GM21786 (cell line): Measurements from ENCODE around the gene IBA57.
"Not testable (repeated sequence)": the region's sequence is repeated elsewhere in the genome, so short reads cannot be mapped to it uniquely, and the experiment has no call there.

ENCODE experiments used
- ATAC-seq: cut with Tn5 transposase; IDR thresholded peaks from one replicate; pipeline ENCODE4 v1.9.1; 2021; ENCODE audit not compliant: unreplicated experiment

The IBA57 gene

DNA sequence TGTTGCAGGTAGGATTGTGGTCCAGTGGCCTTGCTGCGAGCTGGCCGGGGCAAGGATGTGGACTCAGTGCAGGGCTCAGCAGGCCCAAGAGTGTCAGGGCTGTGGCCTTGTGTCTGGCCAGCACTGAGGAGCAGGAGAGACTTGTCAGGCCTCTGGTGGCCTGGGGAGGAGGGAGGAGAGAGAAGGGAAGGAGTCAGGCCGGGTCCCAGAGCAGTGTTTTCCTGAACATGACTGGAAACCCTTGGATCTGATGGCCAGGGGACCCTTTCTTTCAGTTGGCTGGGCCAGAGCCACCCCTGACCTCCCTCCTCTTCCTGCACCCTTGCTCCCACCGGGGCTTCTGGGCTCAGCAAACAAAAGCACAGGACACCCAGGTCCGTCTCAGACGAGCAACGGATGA, 5.1 kb downstream of the IBA57 start:
- ATAC-seq, result no peak

DNA sequence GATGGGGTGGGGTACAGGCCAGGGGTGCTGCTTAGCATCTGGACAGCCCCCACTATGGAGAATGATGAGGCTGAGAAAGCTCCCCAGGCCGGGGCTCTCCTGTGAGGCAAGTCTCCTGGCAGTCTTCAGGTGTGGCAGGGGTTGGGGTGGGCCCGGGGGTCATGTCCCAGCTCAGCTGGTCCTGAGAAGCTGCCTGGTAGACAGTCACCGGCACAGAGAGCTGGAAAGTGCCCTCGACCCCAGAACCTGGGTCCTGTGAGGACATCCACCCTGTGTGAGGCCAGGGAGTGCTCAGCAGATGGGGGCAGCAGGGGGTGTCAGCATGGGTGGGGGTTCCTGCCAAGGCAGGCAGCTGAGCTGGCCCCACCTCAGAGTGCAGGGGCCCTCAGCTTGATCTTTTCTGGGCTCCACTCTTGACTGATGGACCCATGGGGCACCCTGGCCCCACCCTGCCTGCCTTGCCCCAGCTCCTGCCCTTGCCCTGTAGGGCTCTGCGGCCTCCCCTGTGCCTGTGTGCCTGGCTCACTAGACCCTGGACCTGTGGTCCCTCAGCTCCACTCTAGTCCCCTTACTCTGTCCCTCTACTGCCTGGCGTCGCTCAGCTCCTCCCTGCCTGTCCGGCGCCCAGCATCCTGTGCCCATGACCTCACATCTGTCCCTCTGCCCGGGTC, 5.8 kb downstream of the IBA57 start:
- ATAC-seq, result no peak

DNA sequence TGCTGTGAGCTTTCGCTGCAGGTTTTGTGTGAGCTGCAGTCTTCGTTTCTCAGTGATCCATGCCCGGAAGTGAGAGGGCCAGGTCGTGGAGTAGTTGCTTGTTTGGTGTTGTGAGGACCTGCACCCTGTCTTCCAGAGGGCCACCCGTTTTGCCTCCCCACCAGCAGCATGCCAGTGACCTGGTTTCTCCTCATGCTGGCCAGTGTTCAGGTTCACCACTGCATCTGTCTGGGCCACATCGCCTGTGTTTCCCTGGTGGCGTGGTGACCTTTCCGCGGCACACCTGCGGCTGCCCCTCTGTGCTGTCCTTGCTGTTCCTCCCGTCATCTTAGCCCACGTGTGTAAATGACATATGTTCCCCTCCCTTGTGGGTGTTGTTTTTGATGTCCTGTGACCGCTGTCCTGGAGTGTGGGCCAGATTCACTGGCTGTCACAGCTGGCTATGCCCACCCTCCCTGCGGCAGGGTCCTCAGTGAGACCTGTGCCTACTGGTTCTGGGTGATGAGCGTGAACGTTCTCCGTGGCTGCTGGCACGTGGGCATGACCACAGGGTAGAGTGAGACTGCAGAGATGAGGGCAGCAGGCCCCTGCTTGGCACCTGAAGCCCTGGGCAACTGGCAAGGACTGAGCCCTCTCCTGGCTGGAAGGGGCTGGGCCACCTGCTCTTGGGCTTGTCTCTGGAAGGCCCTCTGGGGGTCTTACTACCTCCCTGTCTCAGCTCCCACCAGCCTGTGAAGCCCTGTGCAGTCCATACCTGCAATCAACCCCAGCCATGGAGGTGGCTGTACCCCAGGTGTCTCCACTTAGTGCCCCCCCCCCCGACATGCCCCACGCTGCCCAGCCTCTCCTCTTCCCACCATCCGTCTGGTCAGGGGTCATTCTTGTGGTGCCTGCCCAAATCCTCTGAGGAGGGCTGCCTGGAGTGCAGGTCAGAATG, 7.3 kb downstream of the IBA57 start:
- ATAC-seq, result no peak

DNA sequence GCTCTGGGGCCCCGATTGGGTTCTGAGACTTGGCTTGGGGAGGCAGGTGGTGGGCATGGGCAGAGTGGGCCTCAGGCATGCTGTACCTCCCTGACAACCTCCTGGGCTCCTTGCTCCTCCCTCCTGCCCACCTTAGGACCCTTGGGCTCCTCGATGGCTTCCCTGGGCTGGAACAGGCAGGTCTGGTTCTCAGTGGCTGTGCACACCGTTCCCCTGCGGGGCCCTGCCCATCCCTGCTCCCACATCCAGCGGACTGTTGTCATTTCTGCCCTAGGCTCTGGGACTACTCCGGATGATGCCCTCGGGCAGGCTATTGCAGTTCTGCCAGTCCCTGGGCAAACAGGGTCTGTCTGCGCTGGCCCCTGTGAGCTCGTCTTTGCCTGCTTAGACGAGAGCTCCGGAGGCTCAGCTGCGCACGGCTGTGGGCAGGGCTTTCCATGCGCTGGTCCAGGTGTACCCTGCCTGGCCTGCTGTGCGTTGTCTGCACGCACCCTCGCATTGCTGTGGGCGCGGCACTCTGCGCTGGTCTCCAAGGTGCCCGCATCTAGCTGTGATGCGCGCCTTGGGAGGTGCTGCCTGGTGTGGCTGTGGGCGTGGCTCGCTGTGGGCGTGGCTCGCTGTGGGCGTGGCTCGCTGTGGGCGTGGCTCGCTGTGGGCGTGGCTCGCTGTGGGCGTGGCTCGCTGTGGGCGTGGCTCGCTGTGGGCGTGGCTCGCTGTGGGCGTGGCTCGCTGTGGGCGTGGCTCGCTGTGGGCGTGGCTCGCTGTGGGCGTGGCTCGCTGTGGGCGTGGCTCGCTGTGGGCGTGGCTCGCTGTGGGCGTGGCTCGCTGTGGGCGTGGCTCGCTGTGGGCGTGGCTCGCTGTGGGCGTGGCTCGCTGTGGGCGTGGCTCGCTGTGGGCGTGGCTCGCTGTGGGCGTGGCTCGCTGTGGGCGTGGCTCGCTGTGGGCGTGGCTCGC, 8.2 kb downstream of the IBA57 start:
- not testable (repeated sequence) for ATAC-seq

DNA sequence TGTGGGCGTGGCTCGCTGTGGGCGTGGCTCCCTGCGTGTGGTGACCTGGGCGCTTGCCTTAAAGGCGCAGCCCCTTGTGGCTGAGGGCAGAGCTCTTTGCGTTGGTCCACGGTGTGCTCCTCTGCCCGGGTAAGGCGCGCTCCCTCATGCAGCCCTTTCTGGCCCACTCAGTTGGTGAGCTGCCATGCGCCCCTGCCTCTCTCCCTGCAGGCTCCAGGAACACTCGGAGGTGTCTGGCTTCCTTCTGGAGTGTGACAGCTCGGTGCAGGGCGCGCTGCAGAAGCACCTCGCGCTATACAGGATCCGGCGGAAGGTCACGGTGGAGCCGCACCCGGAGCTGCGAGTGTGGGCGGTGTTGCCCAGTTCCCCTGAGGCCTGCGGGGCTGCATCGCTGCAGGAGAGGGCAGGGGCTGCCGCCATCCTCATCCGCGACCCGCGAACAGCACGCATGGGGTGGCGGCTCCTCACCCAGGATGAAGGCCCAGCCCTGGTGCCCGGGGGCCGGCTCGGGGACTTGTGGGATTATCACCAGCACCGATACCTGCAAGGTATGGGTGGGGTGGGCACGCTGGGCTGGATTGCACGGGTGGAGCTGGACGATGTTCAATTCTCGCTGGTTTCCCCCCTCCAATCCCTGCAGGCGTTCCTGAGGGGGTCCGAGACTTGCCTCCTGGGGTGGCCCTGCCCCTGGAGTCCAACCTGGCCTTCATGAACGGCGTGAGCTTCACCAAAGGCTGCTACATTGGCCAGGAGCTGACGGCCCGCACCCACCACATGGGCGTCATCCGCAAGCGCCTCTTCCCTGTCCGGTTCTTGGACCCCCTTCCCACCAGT, 9.1 kb downstream of the IBA57 start:
- no peak for ATAC-seq

DNA sequence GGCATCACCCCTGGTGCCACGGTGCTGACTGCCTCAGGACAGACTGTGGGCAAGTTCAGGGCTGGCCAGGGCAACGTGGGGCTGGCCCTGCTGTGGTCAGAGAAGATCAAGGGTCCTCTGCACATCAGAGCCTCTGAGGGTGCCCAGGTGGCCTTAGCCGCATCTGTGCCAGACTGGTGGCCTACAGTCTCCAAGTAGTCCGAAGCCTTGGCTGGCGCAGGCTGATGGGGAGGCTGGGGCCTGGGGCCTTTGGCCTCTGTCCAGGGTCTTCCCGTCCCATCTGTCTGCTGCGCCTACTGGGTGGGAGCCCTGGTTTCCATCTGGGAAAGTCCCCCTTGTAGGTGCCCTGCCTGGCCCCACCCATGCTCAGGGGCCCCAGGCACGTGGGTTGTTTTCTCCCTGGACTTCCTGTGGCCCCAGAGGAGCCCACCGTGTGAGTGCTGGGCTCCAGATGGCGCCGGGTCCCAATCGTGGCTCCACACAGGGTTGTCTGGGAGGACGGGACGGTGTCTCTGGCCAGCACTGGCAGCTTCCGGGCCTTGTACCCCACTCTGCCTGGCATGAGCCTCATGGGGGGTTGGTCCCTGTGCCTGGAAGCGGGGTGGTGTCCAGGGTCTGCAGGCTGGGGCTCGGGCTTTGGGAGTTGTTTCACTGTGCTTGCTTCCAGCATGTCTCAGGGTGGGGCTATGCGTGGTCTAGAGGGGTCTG, 9.9 kb downstream of the IBA57 start:
- no peak for ATAC-seq

DNA sequence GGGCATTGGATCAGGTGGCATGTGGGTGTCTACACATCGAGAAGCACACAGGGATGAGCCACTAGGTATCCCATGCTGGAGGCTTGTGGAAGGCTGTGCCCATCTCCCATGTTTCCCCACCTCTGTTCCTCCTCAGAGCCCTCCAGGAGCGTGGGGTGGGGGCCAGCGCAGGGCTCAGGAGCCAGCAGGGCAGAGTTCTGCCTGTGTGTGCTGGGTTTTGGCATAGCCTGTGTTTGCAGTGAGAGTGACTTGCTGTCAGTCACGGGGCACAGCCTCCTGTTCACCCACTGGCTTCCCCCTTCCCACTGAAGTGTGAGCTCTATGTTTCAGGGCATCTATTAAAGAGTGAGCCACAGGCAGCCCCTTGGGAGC, 10.4 kb downstream of the IBA57 start:
- no peak for ATAC-seq

DNA sequence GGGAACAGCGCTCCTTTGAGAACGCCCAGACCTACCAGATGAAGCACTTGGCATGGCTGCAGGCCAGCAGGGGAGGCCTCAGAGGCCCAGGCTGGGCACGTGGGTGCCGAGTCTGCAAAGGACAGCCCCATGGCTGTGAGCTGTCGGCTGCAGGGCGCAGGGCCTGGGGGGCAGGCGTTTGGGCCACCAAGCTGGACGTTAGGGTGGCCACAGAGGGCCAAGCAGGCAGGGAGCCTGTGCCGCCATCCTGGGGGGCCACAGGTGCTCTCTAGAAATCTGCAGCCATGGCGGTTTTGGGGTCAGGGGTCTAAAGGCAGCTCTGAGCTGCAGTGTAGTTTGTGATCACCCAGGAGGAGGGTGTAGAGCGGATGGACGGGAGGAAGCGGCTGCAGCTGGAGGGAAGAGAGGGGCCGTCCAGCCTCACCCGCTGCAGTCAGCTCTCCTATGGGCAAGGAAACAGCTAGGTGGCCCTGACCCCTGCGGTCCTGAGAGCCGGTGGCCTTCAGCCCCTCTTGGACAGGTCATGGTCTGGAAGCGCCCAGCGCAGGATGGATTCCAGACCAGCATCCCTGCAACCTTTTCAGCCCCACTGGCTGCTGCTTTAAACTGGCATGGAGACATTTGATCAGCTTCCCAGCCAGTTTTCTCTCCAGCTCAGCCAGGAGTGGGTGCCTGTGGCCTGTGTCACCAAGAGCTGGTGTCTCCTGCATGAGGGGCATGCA, 11.0 kb downstream of the IBA57 start:
- no peak for ATAC-seq

DNA sequence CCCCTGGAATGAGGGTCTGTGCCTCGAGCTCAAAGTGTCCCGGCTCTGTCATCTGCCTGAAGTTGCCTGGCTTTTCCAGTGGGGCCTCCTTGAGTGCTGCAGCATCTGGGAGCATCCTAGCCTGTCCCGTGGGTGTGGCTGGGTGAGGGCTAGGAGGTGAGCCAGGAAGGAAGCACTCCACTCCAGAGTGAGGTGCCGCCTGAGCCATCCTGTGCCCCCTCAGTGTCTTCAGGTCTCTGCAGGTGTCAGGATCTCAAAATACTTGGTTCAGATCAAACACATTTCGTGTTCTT, 11.5 kb downstream of the IBA57 start:
- no peak for ATAC-seq

DNA sequence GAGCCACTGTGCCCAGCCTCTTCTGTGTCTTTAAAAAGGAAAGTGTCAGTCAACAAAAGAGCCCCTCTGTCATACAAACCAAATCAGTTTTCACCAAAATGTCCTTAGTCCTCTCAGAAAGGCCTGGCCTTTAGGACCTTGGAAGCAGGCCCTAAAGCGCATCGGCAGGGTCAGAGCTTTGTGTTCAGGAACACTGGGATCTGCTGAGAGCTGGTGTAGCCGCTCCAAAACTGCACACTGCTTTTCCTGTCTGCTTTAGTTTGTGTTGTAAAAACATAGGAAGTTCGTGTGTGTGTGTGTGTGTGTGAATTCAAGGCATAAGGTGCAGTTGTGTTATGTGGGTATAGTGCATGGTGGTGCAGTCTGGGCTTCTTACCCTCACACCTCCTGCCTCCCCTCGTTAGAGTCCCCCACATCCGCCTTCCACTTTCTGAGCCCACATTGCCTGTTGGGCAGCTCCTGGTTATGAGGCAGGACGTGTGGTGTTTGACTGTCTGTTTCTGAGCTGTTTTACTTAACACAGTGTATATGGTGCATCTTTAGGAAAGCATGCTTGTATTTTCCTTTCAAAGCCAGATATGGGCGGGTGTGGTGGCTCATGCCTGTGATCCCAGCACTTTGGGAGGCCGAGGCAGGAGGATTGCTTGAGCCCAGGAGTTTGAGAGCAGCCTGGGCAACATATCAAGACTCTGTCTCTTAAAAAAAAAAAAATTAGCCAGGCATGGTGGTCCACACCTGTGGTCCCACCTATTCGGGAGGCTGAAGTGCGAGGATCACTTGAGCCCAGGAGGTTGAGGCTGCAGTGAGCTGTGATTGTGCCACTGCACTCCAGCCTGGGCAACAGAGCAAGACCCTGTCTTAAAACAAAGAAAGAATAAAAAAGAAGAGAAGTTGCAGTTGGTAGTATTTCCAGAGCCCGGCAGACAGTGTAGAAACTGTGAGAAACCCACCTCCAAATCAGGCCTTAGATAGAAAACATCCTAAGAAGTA, 12.4 kb downstream of the IBA57 start:
- ATAC-seq, result no peak

DNA sequence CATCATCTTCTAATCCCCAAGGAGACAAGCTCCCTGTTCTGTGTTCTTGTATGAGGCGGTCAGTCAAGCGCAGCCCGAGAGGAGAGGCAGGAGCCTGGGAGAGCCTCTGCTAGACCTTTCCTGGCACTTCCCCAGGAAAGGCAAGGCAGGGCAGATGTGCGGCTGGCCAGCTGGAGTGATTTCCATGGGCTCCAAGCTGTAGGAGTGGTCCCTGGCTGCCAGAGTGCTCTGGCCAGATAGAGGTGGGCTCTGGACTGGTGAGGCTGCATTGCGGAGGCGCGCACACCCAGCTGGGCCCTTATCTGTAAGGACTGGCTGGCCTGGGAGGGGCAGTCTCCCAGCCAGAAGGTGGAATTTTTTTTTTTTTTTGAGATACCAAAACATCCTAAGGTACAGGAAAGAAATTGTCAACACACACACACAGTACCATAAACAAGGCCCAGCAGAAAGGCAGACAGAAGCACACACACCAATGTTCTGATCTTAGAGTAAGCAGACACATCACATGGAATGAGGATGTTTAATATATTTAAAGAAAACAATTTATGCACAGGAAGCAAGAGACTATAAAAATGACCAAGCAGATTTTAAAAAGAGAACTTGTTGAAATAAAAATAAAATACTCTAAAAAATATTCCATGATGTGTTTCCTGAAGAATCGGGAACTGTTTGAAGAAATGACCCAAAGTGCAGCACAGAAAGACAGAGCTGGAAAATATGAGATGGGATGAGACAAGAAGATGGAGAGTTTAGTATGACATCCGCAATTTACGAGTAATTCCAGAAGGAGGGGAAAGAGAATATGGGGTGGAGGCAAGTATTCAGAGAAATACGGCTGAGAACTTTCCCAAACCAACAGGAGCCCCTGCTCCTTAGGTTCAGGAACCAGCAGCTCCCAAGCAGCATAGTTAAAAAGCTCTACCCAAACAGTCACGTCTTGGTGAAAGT, 13.4 kb downstream of the IBA57 start:
- ATAC-seq, result no peak

DNA sequence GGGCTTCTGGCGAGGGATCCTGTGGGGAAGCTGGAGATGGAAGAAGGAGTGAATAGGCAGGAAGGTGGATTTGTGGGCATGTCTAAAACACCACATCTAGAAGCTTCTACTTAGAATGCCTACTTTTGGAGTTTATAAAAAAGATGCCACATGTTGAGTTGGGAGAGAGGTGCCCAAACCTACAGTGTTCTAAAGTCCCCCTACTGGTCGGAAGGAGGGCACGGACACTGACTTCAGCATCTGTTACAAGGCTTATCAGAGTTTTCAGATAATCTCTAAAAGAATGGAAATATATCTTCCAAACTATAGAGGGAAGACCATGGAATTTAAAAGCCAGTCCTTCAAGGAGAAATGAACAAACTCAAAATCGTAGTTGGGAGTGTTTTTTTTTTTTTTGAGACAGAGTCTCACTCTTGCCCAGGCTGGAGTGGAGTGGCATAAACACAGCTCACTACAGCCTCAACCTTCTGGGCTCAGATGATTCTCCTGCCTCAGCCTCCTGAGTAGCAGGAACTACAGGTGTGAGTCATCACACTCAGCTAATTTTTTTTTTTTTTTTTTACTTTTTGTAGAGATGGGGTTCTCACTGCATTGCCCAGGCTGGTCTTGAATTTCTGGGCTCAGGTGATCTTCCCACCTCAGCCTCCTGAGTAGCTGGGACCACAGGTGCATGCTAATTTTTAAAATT, 14.8 kb downstream of the IBA57 start:
- ATAC-seq, result no peak

DNA sequence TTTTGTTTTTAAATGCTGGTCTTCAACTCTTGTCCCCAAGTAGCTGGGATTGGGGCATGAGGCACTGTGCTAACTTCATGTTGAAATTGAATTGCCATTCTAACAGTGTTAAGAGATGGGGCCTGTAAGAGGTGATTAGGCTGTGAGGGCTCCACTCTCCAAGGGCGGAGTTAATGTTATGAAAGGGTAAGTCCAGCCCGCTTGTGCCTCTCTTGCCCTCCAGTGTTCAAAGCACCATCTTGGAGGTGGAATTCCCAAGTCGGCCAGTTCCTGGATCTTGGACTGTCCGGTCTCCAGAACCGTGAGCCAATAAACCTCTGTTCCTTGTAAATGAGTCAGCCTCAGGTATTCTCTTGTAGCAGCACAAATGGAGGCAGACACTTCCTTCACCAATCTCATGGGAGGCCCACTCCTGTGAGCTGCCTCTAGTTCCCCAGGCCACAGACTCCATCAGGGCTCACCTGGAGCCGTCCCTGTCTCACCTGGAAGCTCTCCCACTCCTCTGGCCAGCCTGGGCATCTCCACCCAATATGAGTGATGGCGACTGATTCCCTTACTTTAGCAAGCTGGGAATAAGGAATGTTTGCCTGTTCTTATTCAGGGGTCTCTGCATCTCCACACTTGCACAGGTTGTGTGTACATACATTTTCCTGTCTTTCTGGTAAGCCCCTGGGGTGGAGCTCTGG, 15.5 kb downstream of the IBA57 start:
- ATAC-seq, result no peak

DNA sequence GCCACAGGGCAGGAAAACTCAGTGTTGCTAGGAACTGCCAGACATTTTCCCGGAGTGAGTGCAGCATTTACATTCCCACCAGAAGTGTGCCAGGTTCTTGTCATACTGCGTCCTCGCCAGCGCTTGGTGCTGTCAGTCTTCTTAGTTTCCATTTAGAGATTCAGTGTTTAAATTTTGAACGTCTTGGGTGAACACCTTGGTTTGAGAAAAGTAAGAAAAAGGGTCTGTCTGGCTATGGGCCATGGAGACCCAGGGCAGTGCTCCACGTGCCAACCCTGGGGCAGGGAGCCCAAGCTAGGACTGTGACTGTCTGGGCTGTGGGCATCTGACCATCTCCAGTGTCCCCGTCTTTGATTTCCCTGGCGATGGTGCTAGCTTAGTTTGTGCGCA, 16.0 kb downstream of the IBA57 start:
- no peak for ATAC-seq

DNA sequence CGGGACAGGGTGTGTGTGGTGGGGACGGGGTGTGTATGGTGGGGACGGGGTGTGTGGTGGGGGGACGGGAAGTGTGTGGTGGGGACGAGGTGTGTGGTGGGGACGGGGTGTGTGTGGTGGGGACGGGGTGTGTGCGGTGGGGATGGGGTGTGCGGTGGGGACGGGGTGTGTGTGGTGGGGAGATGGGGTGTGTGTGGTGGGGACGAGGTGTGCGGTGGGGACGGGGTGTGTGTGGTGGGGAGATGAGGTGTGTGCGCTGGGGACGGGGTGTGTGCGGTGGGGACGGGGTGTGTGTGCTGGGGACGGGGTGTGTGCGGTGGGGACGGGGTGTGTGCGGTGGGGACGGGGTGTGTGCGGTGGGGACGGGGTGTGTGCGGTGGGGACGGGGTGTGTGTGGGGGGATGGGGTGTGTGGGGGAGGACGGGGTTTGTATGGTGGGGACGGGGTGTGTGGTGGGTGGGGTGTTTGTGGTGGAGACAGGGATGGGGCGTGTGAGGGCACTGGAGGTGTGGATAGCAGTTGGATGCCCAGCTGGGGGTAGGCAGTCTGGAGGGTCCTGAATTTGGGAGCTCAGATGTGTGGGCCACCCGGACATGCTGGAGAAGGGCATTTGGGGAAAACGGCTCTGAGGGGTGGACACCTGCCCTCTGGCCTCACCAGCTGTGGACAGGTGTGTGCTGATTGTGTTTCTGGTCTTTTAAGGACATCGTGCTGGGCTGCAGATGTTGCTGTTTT, 16.9 kb downstream of the IBA57 start:
- no peak for ATAC-seq
